SK-N-SH (cell line): ENCODE results near the gene LARP6. TPM values are rescaled to one million over a fixed set of nuclear protein-coding genes. Genes with fewer than 3 reads are reported as not detected.

ENCODE experiments used
- CTCF ChIA-PET: fragments of 300-600, 350-600 bp; formaldehyde crosslinking; extraction: SDS; loops from one replicate; lab custom pipeline; 2021; lab: Yijun Ruan, JAX
- POLR2A ChIA-PET: fragments of 350-600 bp; sonication (Branson Sonifier 250); formaldehyde crosslinking; extraction: SDS; loops from one replicate; lab custom pipeline; 2020; ENCODE audit warnings: antibody characterized with exemption, inconsistent platforms; lab: Yijun Ruan, JAX
- DNase-seq: peaks from one replicate; pipeline ENCODE4 v3.0.0; 2012
- H2AFZ ChIP-seq: fragments of 200-600 bp; sonication (generic); 2 replicates; pipeline ENCODE4 v1.8.1; 2016; ENCODE audit warnings: antibody characterized with exemption, mild to moderate bottlenecking, low read depth
- H3F3A ChIP-seq: fragments of 200-600 bp; sonication (generic); replicated peaks from 2 replicates; pipeline ENCODE3; 2016; ENCODE audit warnings: antibody characterized with exemption, mild to moderate bottlenecking; ENCODE audit not compliant: insufficient read depth
- H3K27ac ChIP-seq, 2 experiments: fragments of 200-500 bp in 1 of 2; fragments of 200-600 bp in 1 of 2; sonication (Bioruptor generic) in 1 of 2; sonication (generic), shearing (Covaris generic) in 1 of 2; 2 replicates each; pipeline versions ENCODE4 v1.5.1 to v1.6.1; 2014 to 2016; ENCODE audit warnings: low read depth in 2 of 2, inconsistent platforms in 1 of 2, low read length in 1 of 2, mild to moderate bottlenecking in 1 of 2, mixed read lengths in 1 of 2
- H3K27me3 ChIP-seq: fragments of 200-600 bp; sonication (generic), shearing (Covaris generic); 2 replicates; pipeline ENCODE4 v1.6.1; 2016; ENCODE audit warnings: mixed run types; ENCODE audit not compliant: insufficient read depth
- H3K36me3 ChIP-seq, 2 experiments: fragments of 200-500 bp in 1 of 2; fragments of 200-600 bp in 1 of 2; sonication (Bioruptor generic) in 1 of 2; sonication (generic) in 1 of 2; replicated peaks in 1 of 2; 2 replicates each; pipeline versions ENCODE3 to v1.5.1; 2014 to 2016; ENCODE audit warnings: low read length in 1 of 2, mild to moderate bottlenecking in 1 of 2; ENCODE audit not compliant: insufficient read depth in 2 of 2, control insufficient read depth in 1 of 2
- H3K4me1 ChIP-seq, 2 experiments: fragments of 200-500 bp in 1 of 2; fragments of 200-600 bp in 1 of 2; sonication (Bioruptor generic) in 1 of 2; sonication (generic), shearing (Covaris generic) in 1 of 2; 2 replicates each; pipeline versions ENCODE4 v1.5.1 to v1.6.1; 2014 to 2016; ENCODE audit warnings: low read depth in 1 of 2, low read length in 1 of 2, mixed run types in 1 of 2; ENCODE audit not compliant: insufficient read depth in 2 of 2, control insufficient read depth in 1 of 2
- H3K4me2 ChIP-seq: fragments of 200-600 bp; sonication (generic), shearing (Covaris generic); 2 replicates; pipeline ENCODE4 v1.6.1; 2017; ENCODE audit warnings: mixed run types
- H3K4me3 ChIP-seq, 2 experiments: fragments of 200-500 bp in 1 of 2; fragments of 200-600 bp in 1 of 2; sonication (Bioruptor generic) in 1 of 2; sonication (generic), shearing (Covaris generic) in 1 of 2; 2 replicates each; pipeline versions ENCODE4 v1.5.1 to v1.8.1; 2014 to 2016; ENCODE audit warnings: low read depth in 2 of 2, inconsistent platforms in 1 of 2, low read length in 1 of 2, mild to moderate bottlenecking in 1 of 2, mixed read lengths in 1 of 2, moderate library complexity in 1 of 2
- H3K79me2 ChIP-seq: fragments of 200-600 bp; sonication (generic); 2 replicates; pipeline ENCODE4 v1.8.1; 2017; ENCODE audit warnings: mild to moderate bottlenecking; ENCODE audit not compliant: insufficient read depth
- H3K9ac ChIP-seq: fragments of 200-600 bp; sonication (generic); 2 replicates; pipeline ENCODE4 v1.6.1; 2017; ENCODE audit warnings: mixed run types
- H3K9me2 ChIP-seq: fragments of 200-600 bp; sonication (generic); 2 replicates; pipeline ENCODE4 v1.6.1; 2017; ENCODE audit warnings: mixed run types
- H3K9me3 ChIP-seq: fragments of 200-600 bp; sonication (generic); 2 replicates; pipeline ENCODE4 v1.6.1; 2017; ENCODE audit warnings: mixed run types, mild to moderate bottlenecking, moderate library complexity
- H4K20me1 ChIP-seq: fragments of 200-600 bp; sonication (generic); 2 replicates; pipeline ENCODE4 v1.6.1; 2017; ENCODE audit warnings: mild to moderate bottlenecking, mixed run types; ENCODE audit not compliant: insufficient read depth
- CHD2 ChIP-seq: fragments of 150-350 bp; IDR thresholded peaks from 2 replicates; pipeline ENCODE4 v1.6.1; 2018; ENCODE audit warnings: low read length; ENCODE audit not compliant: partially characterized antibody
- ELF1 ChIP-seq: IDR thresholded peaks from 2 replicates; pipeline ENCODE4 v1.4.0; 2012
- EZH2phosphoT487 ChIP-seq: fragments of 200-600 bp; sonication (generic); IDR thresholded peaks from 2 replicates; pipeline ENCODE4 v1.6.1; 2017; ENCODE audit warnings: low read depth, mixed run types, mild to moderate bottlenecking, antibody characterized with exemption, moderate library complexity, borderline replicate concordance
- FOSL2 ChIP-seq: IDR thresholded peaks from 2 replicates; pipeline ENCODE4 v1.4.0; 2012; ENCODE audit warnings: low read depth, mild to moderate bottlenecking, moderate library complexity, borderline replicate concordance
- FOXJ3 ChIP-seq: sonication (generic); formaldehyde crosslinking; IDR thresholded peaks from 2 replicates; pipeline ENCODE4 v1.5.1; 2020; ENCODE audit warnings: mild to moderate bottlenecking, missing genetic modification reagents
- GATA2 ChIP-seq: sonication (generic); formaldehyde crosslinking; IDR thresholded peaks from 2 replicates; pipeline ENCODE4 v1.5.0; 2020; ENCODE audit warnings: mild to moderate bottlenecking, missing genetic modification reagents
- MXI1 ChIP-seq: IDR thresholded peaks from 2 replicates; pipeline ENCODE4 v1.6.1; 2012; ENCODE audit warnings: mild to moderate bottlenecking, low read depth, low read length, improper control_type of control experiment
- NFIC ChIP-seq: IDR thresholded peaks from 2 replicates; pipeline ENCODE4 v1.4.0; 2012; ENCODE audit warnings: borderline replicate concordance
- RAD21 ChIP-seq: IDR thresholded peaks from 2 replicates; pipeline ENCODE4 v1.6.1; 2012; ENCODE audit warnings: mild to moderate bottlenecking, low read length
- RCOR1 ChIP-seq: fragments of 150-350 bp; IDR thresholded peaks from 2 replicates; pipeline ENCODE4 v1.6.1; 2017; ENCODE audit warnings: antibody characterized with exemption, low read length
- REST ChIP-seq: IDR thresholded peaks from 2 replicates; pipeline ENCODE4 v1.6.1; 2012; ENCODE audit warnings: mild to moderate bottlenecking, low read depth, low read length, moderate library complexity
- RFX5 ChIP-seq: IDR thresholded peaks from 2 replicates; pipeline ENCODE4 v1.6.1; 2012; ENCODE audit warnings: mild to moderate bottlenecking, improper control_type of control experiment, low read length
- RXRA ChIP-seq: IDR thresholded peaks from 2 replicates; pipeline ENCODE4 v1.4.0; 2012; ENCODE audit warnings: low read depth, mild to moderate bottlenecking, borderline replicate concordance
- SIN3A ChIP-seq: IDR thresholded peaks from 2 replicates; pipeline ENCODE4 v1.6.1; 2012; ENCODE audit warnings: low read depth, mild to moderate bottlenecking, low read length, moderate library complexity, borderline replicate concordance
- SMC3 ChIP-seq: IDR thresholded peaks from 2 replicates; pipeline ENCODE4 v1.6.1; 2012; ENCODE audit warnings: low read depth, low read length, improper control_type of control experiment
- USF2 ChIP-seq: fragments of 150-350 bp; IDR thresholded peaks from 2 replicates; pipeline ENCODE4 v1.6.1; 2017; ENCODE audit warnings: antibody characterized with exemption, low read length, low read depth, borderline replicate concordance
- WGBS: methylation state at CpG from one replicate; pipeline ENCODE4 v1.1.6; 2017; ENCODE audit warnings: low lambda C conversion rate; 5-methylcytosine and 5-hydroxymethylcytosine counted together
- polyA plus RNA-seq, 3 experiments: library from polyadenylated mRNA; depleted of rRNA; stranded (reverse); fragments of >200 nt; gene quantifications; 2 replicates each; pipeline ENCODE4 v1.2.3, GENCODE V29; 2012
- TF ChIP-seq, protein P1 (sequence below): IDR thresholded peaks from 2 replicates; pipeline ENCODE4 v1.4.0; 2012; ENCODE audit warnings: low read depth
- TF ChIP-seq, protein P2 (sequence below): fragments of 150-350 bp; IDR thresholded peaks from 2 replicates; pipeline ENCODE4 v1.6.1; 2016; ENCODE audit warnings: mild to moderate bottlenecking, low read depth, low read length
- TF ChIP-seq, protein P3 (sequence below): IDR thresholded peaks from 2 replicates; pipeline ENCODE4 v1.4.0; 2012; ENCODE audit warnings: low read depth, borderline replicate concordance

The LARP6 gene
- polyA plus RNA-seq, 1 of the 3 experiments (the other 2 are of a cell fraction), result 236 TPM

DNA sequence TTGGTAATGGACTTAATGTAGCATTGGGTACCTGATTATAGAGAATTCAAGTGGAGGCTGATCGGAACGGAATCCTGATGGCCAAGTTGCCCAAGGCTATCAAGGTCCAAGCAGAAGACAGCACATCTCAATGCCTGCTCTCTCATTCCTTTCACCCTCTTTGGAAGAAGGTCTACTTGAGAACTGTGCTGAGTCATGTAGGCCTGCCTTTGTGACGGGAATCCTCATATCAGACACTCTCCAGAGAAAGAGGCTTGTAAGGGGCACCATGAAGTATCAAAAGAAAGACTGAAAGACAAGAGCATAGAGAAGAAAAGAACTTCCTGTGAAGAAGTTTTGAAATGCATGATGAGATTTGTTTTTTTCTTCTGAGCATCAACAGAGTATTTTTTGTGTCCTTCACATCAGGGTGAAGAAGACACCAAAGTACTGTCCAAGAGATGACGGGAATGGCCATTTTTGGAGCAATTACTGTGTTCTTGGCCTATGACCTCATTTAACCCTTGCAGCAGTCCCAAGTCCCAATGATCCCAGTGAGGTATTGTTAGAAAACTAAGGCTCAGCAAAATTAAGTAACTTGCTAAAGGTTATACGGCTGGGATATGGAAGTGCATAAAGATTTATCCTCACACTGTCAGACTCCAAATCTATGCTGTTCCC is 13.2 kb upstream of the LARP6 start (continued):
- TF ChIP-seq REST (no peak), MXI1 (no peak), RFX5 (no peak), USF2 (no peak), SIN3A (no peak), NFIC (no peak)

- POLR2A ChIA-PET, result no interaction called here
- Histone ChIP-seq H3K4me1 (peaks cover 17 to 26% of the 10 kb centered on the region in 2 experiments), H3K36me3 (no peaks in the 10 kb centered on the region), H3K27ac (peak overlapping the region; percentile 48 to 93), H3K79me2 (no peaks in the 10 kb centered on the region), H3K9me2 (no peaks in the 10 kb centered on the region), H3K4me3 (no peak overlapping the region), H4K20me1 (no peaks in the 10 kb centered on the region), H3K27me3 (no peaks in the 10 kb centered on the region), H3K9ac (peak overlapping the region; percentile 46; the same call in 1 of the 2 replicates), H3F3A (peaks cover 18% of the 10 kb centered on the region), H2AFZ (no peak overlapping the region), H3K4me2 (peak overlapping the region; percentile 33), H3K9me3 (no peaks in the 10 kb centered on the region)
- DNase-seq, result no peak
- CTCF ChIA-PET, result interaction anchor here (1.4 to 2.2 kb wide), 3 partner anchors 11 to 51 kb away, joined by 6 to 8 read pairs (median 7); no protein-coding TSS in a partner anchor
- WGBS, result 32% methylated on average over 4 of the region's 4 CpGs
- TF ChIP-seq RFX5, result no peak
- peak; percentile 81 for TF ChIP-seq FOSL2
- TF ChIP-seq GATA2 (CRISPR knock-in tag), result no peak
- TF ChIP-seq, protein P1, sequence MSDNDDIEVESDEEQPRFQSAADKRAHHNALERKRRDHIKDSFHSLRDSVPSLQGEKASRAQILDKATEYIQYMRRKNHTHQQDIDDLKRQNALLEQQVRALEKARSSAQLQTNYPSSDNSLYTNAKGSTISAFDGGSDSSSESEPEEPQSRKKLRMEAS, result peak; percentile 48
- no peak for TF ChIP-seq SMC3
- TF ChIP-seq RXRA, result no peak
- TF ChIP-seq USF2, result no peak
- no peak for TF ChIP-seq RCOR1
- TF ChIP-seq SIN3A, result 0 out of 2 replicates have a peak, but pooled peaks have one; percentile 35
- TF ChIP-seq, protein P2, sequence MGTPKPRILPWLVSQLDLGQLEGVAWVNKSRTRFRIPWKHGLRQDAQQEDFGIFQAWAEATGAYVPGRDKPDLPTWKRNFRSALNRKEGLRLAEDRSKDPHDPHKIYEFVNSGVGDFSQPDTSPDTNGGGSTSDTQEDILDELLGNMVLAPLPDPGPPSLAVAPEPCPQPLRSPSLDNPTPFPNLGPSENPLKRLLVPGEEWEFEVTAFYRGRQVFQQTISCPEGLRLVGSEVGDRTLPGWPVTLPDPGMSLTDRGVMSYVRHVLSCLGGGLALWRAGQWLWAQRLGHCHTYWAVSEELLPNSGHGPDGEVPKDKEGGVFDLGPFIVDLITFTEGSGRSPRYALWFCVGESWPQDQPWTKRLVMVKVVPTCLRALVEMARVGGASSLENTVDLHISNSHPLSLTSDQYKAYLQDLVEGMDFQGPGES, result no peak
- no peak for TF ChIP-seq CHD2
- no peak for TF ChIP-seq EZH2phosphoT487
- peak; percentile 39 for TF ChIP-seq NFIC
- no peak for TF ChIP-seq FOXJ3
- TF ChIP-seq RAD21, result no peak
- TF ChIP-seq, protein P3, sequence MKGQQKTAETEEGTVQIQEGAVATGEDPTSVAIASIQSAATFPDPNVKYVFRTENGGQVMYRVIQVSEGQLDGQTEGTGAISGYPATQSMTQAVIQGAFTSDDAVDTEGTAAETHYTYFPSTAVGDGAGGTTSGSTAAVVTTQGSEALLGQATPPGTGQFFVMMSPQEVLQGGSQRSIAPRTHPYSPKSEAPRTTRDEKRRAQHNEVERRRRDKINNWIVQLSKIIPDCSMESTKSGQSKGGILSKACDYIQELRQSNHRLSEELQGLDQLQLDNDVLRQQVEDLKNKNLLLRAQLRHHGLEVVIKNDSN, result no peak
- TF ChIP-seq ELF1, result no peak
These were observed 9.7 kb upstream of the LARP6 start for GRCh38 chr15:70863450-70864218.
